ENCODE results near the gene CEP95.

DNA sequence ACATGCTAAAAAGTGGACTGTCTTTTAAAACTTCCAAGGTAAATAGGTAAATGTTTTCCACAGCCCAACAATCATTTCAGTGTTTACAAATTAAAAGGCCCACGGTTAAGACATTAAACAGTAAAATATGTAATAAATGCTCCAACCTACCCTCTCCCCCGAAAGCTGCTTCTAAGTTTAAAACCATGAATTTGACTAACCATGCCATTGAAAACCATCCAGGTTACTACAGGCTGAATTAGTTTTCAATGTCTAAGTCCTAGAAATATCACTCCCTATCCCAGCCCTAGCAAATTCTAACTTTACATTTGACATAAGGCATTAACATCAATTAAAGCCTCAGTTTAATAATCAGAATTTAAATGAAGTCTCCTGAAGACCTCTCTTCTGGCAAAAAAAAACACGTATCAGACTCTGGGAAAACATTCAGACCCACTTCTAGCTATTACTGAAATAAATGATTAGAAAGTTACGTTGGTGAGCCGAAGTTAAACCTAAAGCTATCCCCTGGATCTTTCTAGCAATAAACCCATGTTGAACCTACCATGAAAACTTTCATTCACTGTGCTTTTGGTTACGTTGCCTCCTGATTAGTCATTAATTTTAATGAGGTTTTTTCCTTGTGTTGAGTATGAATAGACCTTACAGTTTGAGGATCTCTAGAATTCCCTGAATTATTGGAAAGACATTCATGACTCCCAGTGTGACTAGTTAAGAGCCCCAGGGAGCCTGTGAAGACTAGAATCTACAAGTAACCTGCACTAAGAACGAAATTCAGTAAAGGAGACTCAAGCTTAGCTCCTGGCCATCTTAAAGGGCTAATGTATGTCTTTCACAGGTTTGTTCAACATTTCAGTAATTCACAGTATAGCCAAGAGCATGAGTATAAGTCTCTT is 8.2 kb upstream of the CEP95 start:
- TF ChIP-seq CTCF (IDR thresholded peaks at IDR 0.05): no peak
- TF ChIP-seq POLR2A (IDR thresholded peaks at IDR 0.05): no peak

All from thyroid gland (tissue), 4 donors.